GM21723 (cell line): ENCODE measurements around the gene SEMA6A.
A peak's percentile ranks its signal among the peaks of the same experiment; 100 is the strongest.

ENCODE experiments used
- ATAC-seq: cut with Tn5 transposase; IDR thresholded peaks from one replicate; pipeline ENCODE4 v1.9.1; 2021; ENCODE audit warnings: mild to moderate bottlenecking, moderate library complexity; ENCODE audit not compliant: unreplicated experiment

Gene SEMA6A

GRCh38 chr5:116576053-116576713 lies 1.6 kb upstream of the SEMA6A start:
- ATAC-seq, result peak; percentile 54

GRCh38 chr5:116575326-116576052 lies 866 bp upstream of the SEMA6A start:
- no peak for ATAC-seq

GRCh38 chr5:116573702-116574366 lies 789 bp downstream of the SEMA6A start:
- no peak for ATAC-seq

GRCh38 chr5:116573279-116573701 lies 1.3 kb downstream of the SEMA6A start:
- no peak for ATAC-seq

GRCh38 chr5:116572350-116573278 lies 2.0 kb downstream of the SEMA6A start:
- ATAC-seq, result no peak

- ATAC-seq, result no peak
Observed at GRCh38 chr5:116571568-116572349, 2.9 kb downstream of the SEMA6A start.

- ATAC-seq, result no peak
Observed at GRCh38 chr5:116569999-116570398, 4.6 kb downstream of the SEMA6A start.

GRCh38 chr5:116567106-116567505 lies 7.5 kb downstream of the SEMA6A start:
- no peak for ATAC-seq

- peak; percentile 77 for ATAC-seq
Observed at GRCh38 chr5:116566251-116566650, 8.4 kb downstream of the SEMA6A start.

- no peak for ATAC-seq
Observed at GRCh38 chr5:116564756-116565490, 9.7 kb downstream of the SEMA6A start.

- ATAC-seq, result no peak
Observed at GRCh38 chr5:116564312-116564711, 10.3 kb downstream of the SEMA6A start.

GRCh38 chr5:116563736-116564308 lies 10.8 kb downstream of the SEMA6A start:
- ATAC-seq, result no peak

GRCh38 chr5:116562669-116563068 lies 12.0 kb downstream of the SEMA6A start:
- ATAC-seq, result no peak

- ATAC-seq, result no peak
Observed at GRCh38 chr5:116561658-116562057, 13.0 kb downstream of the SEMA6A start.

GRCh38 chr5:116559673-116560164 lies 14.9 kb downstream of the SEMA6A start:
- ATAC-seq, result no peak

- no peak for ATAC-seq
Observed at GRCh38 chr5:116559239-116559638, 15.4 kb downstream of the SEMA6A start.

GRCh38 chr5:116557669-116558271 lies 16.9 kb downstream of the SEMA6A start:
- ATAC-seq, result peak; percentile 58

- no peak for ATAC-seq
Observed at GRCh38 chr5:116554764-116555163, 19.9 kb downstream of the SEMA6A start.
